NT2/D1 (cell line): ENCODE measurements around the gene HAS3.

Source experiments
- SUZ12 ChIP-seq: IDR thresholded peaks from 2 replicates; pipeline ENCODE4 v1.6.1; 2011; ENCODE audit not compliant: insufficient read length, insufficient read depth; ENCODE audit errors: extremely low read depth
- YY1 ChIP-seq: IDR thresholded peaks from 2 replicates; pipeline ENCODE4 v1.6.1; 2011; ENCODE audit not compliant: insufficient read length, insufficient read depth

GRCh38 chr16:69118994-69119393 lies 13.5 kb downstream of the HAS3 start:
- TF ChIP-seq YY1 (no peak), SUZ12 (no peak)
